Measurements from ENCODE around the gene PARP3. TPM values are rescaled to one million over a fixed set of nuclear protein-coding genes. Genes with fewer than 3 reads are reported as not detected.
"Not testable (repeated sequence)": the region's sequence is repeated elsewhere in the genome, so short reads cannot be mapped to it uniquely, and the experiment has no call there.

The PARP3 gene
- polyA plus RNA-seq (2014; cell fraction: cytosol; rRNA removed): 23.9 and 27.7 TPM in 2 replicates
- polyA plus RNA-seq (2014; cell fraction: nucleus; rRNA removed): 107 and 117 TPM in 2 replicates

- peak; percentile 99 for DNase-seq (ENCODE audit: low spot score)
These were observed at the start of gene PARP3, which contains the start of gene RRP9 for GRCh38 chr3:51941798-51942602. PARP3 (plus strand) TSS chr3:51942363; CDS start chr3:51943356, 993 bp downstream. RRP9 (minus strand) TSS chr3:51941904; CDS start chr3:51941867, 37 bp downstream.

- no peak for DNase-seq (ENCODE audit: low spot score)
These were observed 47.8 kb upstream of the PARP3 start for GRCh38 chr3:51894391-51894790.

- no peak for DNase-seq (ENCODE audit: low spot score)
These were observed 47.2 kb upstream of the PARP3 start for GRCh38 chr3:51894939-51895338.

- no peak for DNase-seq (ENCODE audit: low spot score)
These were observed 45.4 kb upstream of the PARP3 start for GRCh38 chr3:51896607-51897305.

GRCh38 chr3:51897391-51897790, 44.8 kb upstream of the PARP3 start:
- no peak for DNase-seq (ENCODE audit: low spot score)

- DNase-seq (ENCODE audit: low spot score): not testable (repeated sequence)
These were observed 42.1 kb upstream of the PARP3 start for GRCh38 chr3:51900043-51900442.

- not testable (repeated sequence) for DNase-seq (ENCODE audit: low spot score)
These were observed 39.8 kb upstream of the PARP3 start for GRCh38 chr3:51902361-51902760.

GRCh38 chr3:51904034-51904823, 37.9 kb upstream of the PARP3 start:
- DNase-seq (ENCODE audit: low spot score): no peak

GRCh38 chr3:51908026-51908425, 34.1 kb upstream of the PARP3 start:
- no peak for DNase-seq (ENCODE audit: low spot score)

- DNase-seq (ENCODE audit: low spot score): no peak
These were observed 25.7 kb upstream of the PARP3 start for GRCh38 chr3:51916418-51916817.

GRCh38 chr3:51921081-51921578, 21.0 kb upstream of the PARP3 start:
- no peak for DNase-seq (ENCODE audit: low spot score)

- no peak for DNase-seq (ENCODE audit: low spot score)
These were observed 14.8 kb upstream of the PARP3 start for GRCh38 chr3:51927061-51927977.

- DNase-seq (ENCODE audit: low spot score): no peak
These were observed 13.7 kb upstream of the PARP3 start for GRCh38 chr3:51928438-51928837.

- DNase-seq (ENCODE audit: low spot score): not testable (repeated sequence)
These were observed 13.2 kb upstream of the PARP3 start for GRCh38 chr3:51928981-51929380.

GRCh38 chr3:51929420-51930003, 12.7 kb upstream of the PARP3 start:
- DNase-seq (ENCODE audit: low spot score): no peak

GRCh38 chr3:51930439-51930838, 11.7 kb upstream of the PARP3 start:
- DNase-seq (ENCODE audit: low spot score): no peak

- no peak for DNase-seq (ENCODE audit: low spot score)
These were observed 10.4 kb upstream of the PARP3 start for GRCh38 chr3:51931756-51932155.

- no peak for DNase-seq (ENCODE audit: low spot score)
These were observed 9.4 kb upstream of the PARP3 start for GRCh38 chr3:51932471-51933370.

All from SK-N-DZ (cell line).